Esophagus muscularis mucosa (tissue), 4 donors: ENCODE results near the gene EYA2. TPM values are rescaled to one million over a fixed set of nuclear protein-coding genes. Genes with fewer than 3 reads are reported as not detected.
A peak's percentile ranks its signal among the peaks of the same experiment; 100 is the strongest.

Source experiments
- DNase-seq: peaks from one replicate; pipeline ENCODE4 v3.0.0-alpha.2; 2017; ENCODE audit errors: extremely low spot score
- H3K27ac ChIP-seq, 4 donors: fragments of 200-600 bp; sonication (generic); replicated peaks in 1 of 4; 1 replicate in 3 of 4; 2 replicates in 1 of 4; pipeline ENCODE4 v1.5.1; 2016 to 2019; ENCODE audit warnings: mild to moderate bottlenecking in 1 of 4
- H3K27me3 ChIP-seq, 4 donors: fragments of 200-600 bp; sonication (generic); one replicate each; pipeline versions ENCODE4 v1.5.1 to v1.6.0; 2016 to 2019
- H3K36me3 ChIP-seq, 4 donors: fragments of 200-600 bp; sonication (generic); one replicate each; pipeline ENCODE4 v1.5.1; 2016 to 2019
- H3K4me1 ChIP-seq, 4 donors: fragments of 200-600 bp; sonication (generic); one replicate each; pipeline ENCODE4 v1.5.1; 2016 to 2019
- H3K4me3 ChIP-seq, 4 donors: fragments of 200-600 bp; sonication (generic); 1 replicate in 2 of 4; 2 replicates in 2 of 4; pipeline ENCODE4 v1.5.1; 2016 to 2019; ENCODE audit warnings: mild to moderate bottlenecking in 4 of 4, moderate library complexity in 1 of 4
- H3K9me3 ChIP-seq, 4 donors: fragments of 200-600 bp; sonication (generic); 1 replicate in 3 of 4; 2 replicates in 1 of 4; pipeline ENCODE4 v1.5.1; 2016 to 2019
- EP300 ChIP-seq: sonication (generic); formaldehyde crosslinking; IDR thresholded peaks from one replicate; pipeline ENCODE4 v1.6.1; 2017; ENCODE audit warnings: antibody characterized with exemption
- POLR2A ChIP-seq: fragments of 450-650 bp; IDR thresholded peaks from one replicate; pipeline ENCODE4 v1.6.1; 2017; ENCODE audit warnings: antibody characterized with exemption, moderate library complexity, mild to moderate bottlenecking, low read depth
- POLR2AphosphoS5 ChIP-seq, 2 donors: sonication (generic); formaldehyde crosslinking; IDR thresholded peaks; one replicate each; pipeline ENCODE4 v1.6.1; 2017; ENCODE audit warnings: antibody characterized with exemption in 2 of 2
- WGBS: methylation state at CpG from one replicate; pipeline ENCODE4 v1.1.5; 2018; 5-methylcytosine and 5-hydroxymethylcytosine counted together
- intact Hi-C: fragments of 100-400 bp; cut with DNase I; formaldehyde crosslinking; loops from one replicate; pipeline ENCODE4 v1.15.1; 2023
- total RNA-seq, 4 donors: library from RNA; depleted of rRNA; stranded (reverse); fragments of >200 nt; gene quantifications; one replicate each; pipeline versions ENCODE4 v1.1.0 to v1.2.1, GENCODE V29; 2016
- TF ChIP-seq, protein P1 (sequence below), 3 experiments: fragments of 200-600 bp in 2 of 3; fragments of 450-650 bp in 1 of 3; sonication (generic) in 2 of 3; IDR thresholded peaks; one replicate each; pipeline ENCODE4 v1.5.1; 2017 to 2019; ENCODE audit warnings: antibody characterized with exemption in 3 of 3, mild to moderate bottlenecking in 2 of 3, moderate library complexity in 1 of 3

Gene EYA2
- total RNA-seq, 4 donors from 2014 or later: 1.2 to 5.9 (median 4.2) TPM

DNA sequence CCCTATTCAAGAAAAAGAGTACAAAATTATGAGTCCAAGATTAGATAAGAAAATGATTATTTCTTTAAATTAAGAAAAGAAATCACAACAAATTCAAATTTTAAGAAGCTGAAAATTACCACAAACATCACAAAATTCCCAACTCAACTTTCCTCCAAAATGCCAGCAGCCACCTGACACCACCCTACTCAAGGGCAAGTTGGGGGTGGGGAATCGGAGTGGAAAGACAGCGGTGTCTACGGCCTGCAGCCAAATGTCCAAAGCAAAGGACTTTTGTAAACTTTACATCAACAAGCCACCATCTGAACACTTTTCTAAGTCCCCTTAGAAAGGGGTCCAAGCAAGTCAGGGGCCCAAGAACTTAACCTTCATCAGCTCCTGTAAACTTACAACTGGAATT is 1.6 kb upstream of the EYA2 start:
- no peak for DNase-seq
- peaks cover 0 to 17% (median 13%) of the 10 kb centered on the region in 4 donors for H3K9me3 ChIP-seq
- H3K4me3 ChIP-seq: no peak overlapping the region
- intact Hi-C loops: no loop called here
- H3K4me1 ChIP-seq: peaks cover 0 to 19% (median 9%) of the 10 kb centered on the region in 4 donors
- peaks cover 0 to 40% (median 3%) of the 10 kb centered on the region in 4 donors for H3K27me3 ChIP-seq
- no peaks in the 10 kb centered on the region for H3K36me3 ChIP-seq
- TF ChIP-seq EP300: no peak
- TF ChIP-seq, protein P1, sequence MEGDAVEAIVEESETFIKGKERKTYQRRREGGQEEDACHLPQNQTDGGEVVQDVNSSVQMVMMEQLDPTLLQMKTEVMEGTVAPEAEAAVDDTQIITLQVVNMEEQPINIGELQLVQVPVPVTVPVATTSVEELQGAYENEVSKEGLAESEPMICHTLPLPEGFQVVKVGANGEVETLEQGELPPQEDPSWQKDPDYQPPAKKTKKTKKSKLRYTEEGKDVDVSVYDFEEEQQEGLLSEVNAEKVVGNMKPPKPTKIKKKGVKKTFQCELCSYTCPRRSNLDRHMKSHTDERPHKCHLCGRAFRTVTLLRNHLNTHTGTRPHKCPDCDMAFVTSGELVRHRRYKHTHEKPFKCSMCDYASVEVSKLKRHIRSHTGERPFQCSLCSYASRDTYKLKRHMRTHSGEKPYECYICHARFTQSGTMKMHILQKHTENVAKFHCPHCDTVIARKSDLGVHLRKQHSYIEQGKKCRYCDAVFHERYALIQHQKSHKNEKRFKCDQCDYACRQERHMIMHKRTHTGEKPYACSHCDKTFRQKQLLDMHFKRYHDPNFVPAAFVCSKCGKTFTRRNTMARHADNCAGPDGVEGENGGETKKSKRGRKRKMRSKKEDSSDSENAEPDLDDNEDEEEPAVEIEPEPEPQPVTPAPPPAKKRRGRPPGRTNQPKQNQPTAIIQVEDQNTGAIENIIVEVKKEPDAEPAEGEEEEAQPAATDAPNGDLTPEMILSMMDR (IDR thresholded peaks at IDR 0.05): no peak
- no peak for TF ChIP-seq POLR2A
- no peak for TF ChIP-seq POLR2AphosphoS5 (IDR thresholded peaks at IDR 0.05)
- WGBS: 90% methylated on average over 3 of the region's 3 CpGs
- H3K27ac ChIP-seq: no peak overlapping the region

DNA sequence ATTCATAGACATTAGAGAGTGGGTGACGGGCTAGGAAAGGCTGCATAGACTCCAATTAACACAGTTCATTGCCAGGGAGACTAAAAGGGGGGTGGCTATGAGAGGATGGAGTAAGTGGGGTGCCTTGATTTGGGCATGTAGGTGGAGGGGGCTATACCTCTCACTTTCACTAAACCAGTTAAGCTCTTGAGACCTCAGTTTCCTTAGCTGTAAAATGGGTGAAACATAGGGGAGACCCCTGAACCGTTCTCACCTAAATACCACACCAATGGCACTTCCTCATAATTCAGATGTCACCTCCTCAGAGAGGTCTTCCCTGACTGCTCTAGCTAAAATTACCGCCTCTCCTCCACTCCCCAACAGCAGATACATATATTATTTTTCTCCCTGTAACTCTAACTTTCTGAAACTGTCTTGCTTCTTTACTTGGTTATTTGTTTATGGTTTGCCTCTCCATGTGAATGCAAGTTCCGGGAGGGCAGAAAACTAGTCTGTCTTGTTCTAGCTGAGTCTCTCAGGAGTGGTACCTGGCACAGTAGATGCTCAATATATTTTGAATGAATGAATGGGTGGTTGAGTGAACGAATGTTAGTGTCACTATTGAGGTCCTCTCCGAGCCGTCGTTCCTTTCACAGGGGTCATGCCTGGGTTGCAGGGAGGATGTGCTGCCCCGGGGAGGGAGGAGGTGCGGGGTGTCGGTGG is 615 bp upstream of the EYA2 start:
- H3K27me3 ChIP-seq: peaks cover 0 to 40% (median 3%) of the 10 kb centered on the region in 4 donors
- peak overlapping the region in 2 of 4 donors; percentile 44 to 66 for H3K27ac ChIP-seq
- no peak for DNase-seq
- peak overlapping the region; percentile 57 to 67 (median 59) for H3K4me3 ChIP-seq
- TF ChIP-seq, protein P1 (IDR thresholded peaks at IDR 0.05): no peak
- TF ChIP-seq POLR2A (no peak), POLR2AphosphoS5 (IDR thresholded peaks at IDR 0.05) (no peak), EP300 (no peak)
- no peaks in the 10 kb centered on the region for H3K36me3 ChIP-seq
- 30% methylated on average over 11 of the region's 11 CpGs for WGBS
- H3K4me1 ChIP-seq: peaks cover 0 to 19% (median 9%) of the 10 kb centered on the region in 4 donors
- peaks cover 0 to 17% (median 13%) of the 10 kb centered on the region in 4 donors for H3K9me3 ChIP-seq
- intact Hi-C loops: no loop called here

DNA sequence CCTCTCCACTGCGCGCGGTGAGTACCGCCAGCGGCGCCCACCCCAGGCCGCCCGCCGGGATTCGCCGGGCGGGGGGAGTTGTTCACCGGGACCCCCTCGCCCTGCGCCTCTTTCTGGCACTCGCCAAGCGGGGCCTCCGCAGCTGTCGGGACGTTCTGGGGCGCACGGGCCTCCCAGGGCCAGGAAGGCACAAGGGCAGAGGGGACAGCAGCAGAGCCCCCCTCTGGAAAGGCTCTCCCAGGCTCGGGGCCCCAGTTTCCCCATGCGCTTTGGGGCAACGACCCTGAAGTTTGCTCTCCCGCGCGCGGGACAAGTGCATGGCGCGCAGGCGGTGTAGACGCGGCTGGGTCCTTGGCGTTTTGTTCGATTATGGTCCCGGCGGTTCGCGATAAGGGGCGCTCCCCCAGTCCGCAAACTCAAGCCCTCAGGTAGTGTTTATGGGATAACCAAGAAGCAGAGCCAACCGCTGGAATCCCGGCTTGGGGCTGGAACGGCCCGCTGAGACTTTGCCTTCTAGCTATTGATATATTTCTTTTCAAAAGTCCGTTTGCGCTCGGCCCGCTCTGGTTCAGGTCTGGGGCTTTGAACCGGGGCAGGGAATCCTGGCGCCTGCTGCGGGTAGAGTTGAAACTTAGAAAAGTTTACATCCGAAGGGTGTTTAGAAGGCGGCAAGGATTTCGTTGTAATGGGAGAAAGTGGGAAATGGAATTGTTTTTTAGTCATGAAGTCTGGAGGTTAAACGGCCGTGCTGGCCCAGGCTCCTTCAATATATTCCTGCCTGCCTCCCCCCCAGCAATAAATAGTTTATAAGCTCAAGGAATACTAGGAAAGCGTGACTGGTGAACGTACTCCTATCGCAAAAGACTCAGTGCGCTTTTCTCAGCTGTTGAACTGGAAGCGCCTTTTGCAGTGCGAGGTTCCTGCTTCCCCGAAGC is 595 bp downstream of the EYA2 start:
- TF ChIP-seq POLR2A: no peak
- no peak for TF ChIP-seq POLR2AphosphoS5 (IDR thresholded peaks at IDR 0.05)
- no peak for TF ChIP-seq EP300
- TF ChIP-seq, protein P1 (IDR thresholded peaks at IDR 0.05): no peak

DNA sequence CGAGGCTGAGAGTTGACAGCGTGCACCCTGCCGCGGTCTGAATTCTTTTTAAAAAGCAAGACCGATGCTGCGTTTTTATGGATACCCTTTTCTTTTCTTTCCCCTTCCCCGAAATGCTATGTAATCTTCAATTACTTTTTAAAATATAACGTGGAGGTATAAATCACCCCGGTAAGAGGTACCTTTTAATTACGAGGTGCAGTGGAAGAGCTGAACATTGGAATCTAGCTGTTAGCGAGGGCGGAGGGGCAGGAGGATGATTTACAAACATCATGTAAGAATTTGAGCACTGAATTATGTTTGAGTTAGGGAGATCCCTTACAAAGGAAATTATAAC is 1.2 kb downstream of the EYA2 start:
- TF ChIP-seq, protein P1 (IDR thresholded peaks at IDR 0.05): no peak
- no peak for TF ChIP-seq POLR2AphosphoS5 (IDR thresholded peaks at IDR 0.05)
- TF ChIP-seq POLR2A: no peak
- TF ChIP-seq EP300: no peak
- DNase-seq: no peak
- Histone ChIP-seq H3K9me3 (peaks cover 0 to 9% (median 5%) of the 10 kb centered on the region in 4 donors), H3K4me3 (peak overlapping the region; percentile 57 to 67 (median 59)), H3K27me3 (peaks cover 0 to 34% (median 3%) of the 10 kb centered on the region in 4 donors), H3K27ac (peak overlapping the region in 2 of 4 donors; percentile 44 to 66), H3K4me1 (peaks cover 0 to 19% (median 9%) of the 10 kb centered on the region in 4 donors), H3K36me3 (no peaks in the 10 kb centered on the region)
- intact Hi-C loops: no loop called here
- WGBS: 10% methylated on average over 12 of the region's 12 CpGs

More for the DNA sequence above, 595 bp downstream of the EYA2 start:
- WGBS: 2% methylated on average over 25 of the region's 65 CpGs
- peak overlapping the region; percentile 57 to 67 (median 59) for H3K4me3 ChIP-seq
- peaks cover 0 to 15% (median 12%) of the 10 kb centered on the region in 4 donors for H3K9me3 ChIP-seq
- intact Hi-C loops: no loop called here
- no peak for DNase-seq
- H3K4me1 ChIP-seq: peaks cover 0 to 19% (median 9%) of the 10 kb centered on the region in 4 donors
- peaks cover 0 to 34% (median 3%) of the 10 kb centered on the region in 4 donors for H3K27me3 ChIP-seq
- H3K27ac ChIP-seq: peak overlapping the region in 3 of 4 donors; percentile 41 to 66 (median 44)
- H3K36me3 ChIP-seq: no peaks in the 10 kb centered on the region
